HG02840 (cell line): ENCODE measurements around the gene PRLR.
"Not testable (repeated sequence)": the region's sequence is repeated elsewhere in the genome, so short reads cannot be mapped to it uniquely, and the experiment has no call there.

Experiments used
- ATAC-seq: cut with Tn5 transposase; IDR thresholded peaks from one replicate; pipeline ENCODE4 v1.9.1; 2021; ENCODE audit warnings: mild to moderate bottlenecking, moderate library complexity, moderate number of reproducible peaks; ENCODE audit not compliant: unreplicated experiment, low FRiP score

PRLR gene

DNA sequence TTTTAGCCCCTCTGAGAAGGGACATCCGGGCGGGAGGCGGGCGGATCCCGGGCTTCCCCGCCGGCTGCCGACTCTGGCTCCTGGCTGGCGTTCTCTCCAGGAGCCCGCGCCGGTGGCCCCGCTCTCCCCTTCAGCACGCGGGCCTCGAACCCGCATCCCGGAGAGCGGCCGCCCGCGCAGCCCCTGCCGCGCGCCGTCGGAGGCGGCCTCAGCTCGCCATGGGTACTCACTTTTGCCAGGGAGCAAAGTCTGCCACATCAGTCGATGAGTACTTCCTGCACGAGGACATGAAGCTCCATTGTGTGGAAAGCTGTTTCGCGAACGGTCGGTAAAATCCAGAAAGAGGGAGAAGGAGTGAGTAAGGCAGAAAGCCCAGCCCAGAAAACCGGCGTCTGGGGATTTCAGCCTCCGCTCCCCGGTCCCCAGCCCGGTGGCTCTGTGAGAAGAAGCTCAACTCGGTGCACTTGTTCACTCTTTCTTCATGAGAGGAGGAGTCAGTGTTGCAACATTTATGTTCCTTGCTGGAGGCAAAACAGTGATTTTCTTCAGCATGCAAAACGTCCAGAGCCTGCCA lies at the start of gene PRLR:
PRLR (minus strand) TSS at position 450 of the 574 bp plus-strand sequence. CDS start 140,867 bp downstream, outside the sequence.
- peak; percentile 23 for ATAC-seq

DNA sequence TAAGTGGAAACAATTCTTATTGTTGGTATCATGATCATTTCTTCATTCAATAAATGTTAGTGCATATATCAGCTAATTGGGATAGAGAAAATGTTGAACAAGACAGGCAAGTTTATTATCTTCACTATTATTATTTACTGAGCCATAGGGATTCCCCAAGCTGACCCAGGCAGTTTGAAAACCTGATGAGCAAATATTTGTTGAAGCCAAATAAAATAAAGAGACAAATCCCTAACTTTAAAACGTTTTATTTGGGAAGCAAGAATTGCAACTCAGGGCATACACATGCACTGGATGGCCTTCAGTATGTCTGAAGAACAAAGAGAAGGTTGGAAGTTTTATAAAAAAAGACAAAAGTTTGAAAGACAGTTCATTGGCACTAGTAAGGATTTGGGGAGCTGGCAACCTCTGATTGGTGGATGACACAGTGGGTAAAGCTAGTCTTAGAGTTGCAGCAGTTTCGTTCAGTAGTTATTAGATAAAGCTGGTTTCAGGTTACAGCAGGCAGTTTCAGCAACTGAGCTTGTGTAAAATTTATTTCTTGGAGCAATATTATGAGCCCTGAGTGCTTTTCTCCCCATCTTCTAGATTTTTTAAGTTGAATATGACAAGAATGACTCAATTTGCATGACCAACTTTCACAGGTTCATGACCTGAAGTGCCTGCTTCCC lies 44.7 kb upstream of the PRLR start:
- no peak for ATAC-seq

DNA sequence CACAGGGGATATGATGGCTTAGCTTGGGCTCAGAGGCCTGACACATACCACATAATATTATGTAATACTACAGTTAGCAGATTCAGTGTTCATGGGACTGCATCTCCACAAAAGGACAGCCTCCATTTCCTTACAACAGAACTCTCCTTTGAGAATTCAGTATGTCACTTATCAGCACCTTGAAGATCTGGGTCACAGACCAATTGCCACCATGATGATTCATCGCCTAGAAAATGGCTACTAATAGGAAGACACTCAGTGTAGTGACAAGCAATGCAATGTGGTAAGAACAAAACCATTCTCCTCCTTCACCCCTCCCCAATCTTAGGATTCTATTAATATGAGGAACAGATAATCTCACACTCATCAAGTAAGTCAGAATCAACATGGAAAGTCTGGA lies 38.7 kb upstream of the PRLR start:
- ATAC-seq = no peak

GRCh38 chr5:35266276-35266675 lies 36.0 kb upstream of the PRLR start:
- ATAC-seq = no peak

GRCh38 chr5:35264509-35264908 lies 34.2 kb upstream of the PRLR start:
- ATAC-seq = no peak

DNA sequence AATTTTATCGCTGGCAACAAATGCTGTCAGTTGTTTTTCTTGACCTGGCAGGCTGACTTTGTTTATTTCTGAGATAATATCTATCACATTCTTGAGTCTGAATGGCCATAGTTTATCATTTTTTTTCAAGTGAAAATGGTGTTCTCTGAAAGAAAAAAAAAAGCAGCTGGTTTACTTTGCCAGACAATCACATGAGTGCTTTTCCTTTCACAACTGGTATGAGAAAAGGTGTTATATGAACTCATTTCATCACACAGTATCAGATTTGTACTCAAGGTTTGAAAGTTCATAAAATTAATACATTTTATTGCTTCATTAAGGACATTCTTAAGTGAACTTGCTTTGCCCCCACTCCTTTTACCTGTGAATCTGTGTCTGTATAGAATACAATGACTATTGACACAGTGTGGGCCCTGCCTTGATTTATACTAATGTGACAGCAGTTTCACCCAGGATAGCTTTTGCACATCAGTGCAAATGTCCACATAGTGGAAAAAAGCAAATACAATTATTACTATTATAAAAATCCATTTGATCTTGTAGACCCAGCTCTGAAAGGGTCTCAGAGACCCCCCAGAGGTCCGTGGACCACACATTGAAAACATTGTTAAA lies 33.1 kb upstream of the PRLR start:
- ATAC-seq = no peak

DNA sequence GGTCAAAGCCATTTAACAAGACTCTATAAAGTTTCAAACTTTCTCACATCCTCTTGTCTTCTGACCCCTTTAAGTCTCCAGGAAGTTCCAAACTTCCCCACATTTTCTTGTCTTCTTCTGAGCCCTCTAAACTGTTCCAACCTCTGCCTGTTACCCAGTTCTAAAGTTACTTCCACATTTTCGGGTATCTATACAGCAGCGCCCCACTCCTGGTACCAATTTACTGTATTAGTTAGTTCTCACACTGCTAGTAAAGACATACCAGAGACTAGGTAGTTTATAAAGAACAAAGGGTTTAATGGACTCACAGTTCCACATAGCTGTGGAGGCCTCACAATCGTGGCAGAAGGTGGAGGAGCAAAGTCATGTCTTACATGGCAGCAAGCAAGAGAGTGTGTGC lies 23.3 kb upstream of the PRLR start:
- ATAC-seq = no peak

- ATAC-seq = no peak
Measured at GRCh38 chr5:35252963-35253362, 22.7 kb upstream of the PRLR start.

DNA sequence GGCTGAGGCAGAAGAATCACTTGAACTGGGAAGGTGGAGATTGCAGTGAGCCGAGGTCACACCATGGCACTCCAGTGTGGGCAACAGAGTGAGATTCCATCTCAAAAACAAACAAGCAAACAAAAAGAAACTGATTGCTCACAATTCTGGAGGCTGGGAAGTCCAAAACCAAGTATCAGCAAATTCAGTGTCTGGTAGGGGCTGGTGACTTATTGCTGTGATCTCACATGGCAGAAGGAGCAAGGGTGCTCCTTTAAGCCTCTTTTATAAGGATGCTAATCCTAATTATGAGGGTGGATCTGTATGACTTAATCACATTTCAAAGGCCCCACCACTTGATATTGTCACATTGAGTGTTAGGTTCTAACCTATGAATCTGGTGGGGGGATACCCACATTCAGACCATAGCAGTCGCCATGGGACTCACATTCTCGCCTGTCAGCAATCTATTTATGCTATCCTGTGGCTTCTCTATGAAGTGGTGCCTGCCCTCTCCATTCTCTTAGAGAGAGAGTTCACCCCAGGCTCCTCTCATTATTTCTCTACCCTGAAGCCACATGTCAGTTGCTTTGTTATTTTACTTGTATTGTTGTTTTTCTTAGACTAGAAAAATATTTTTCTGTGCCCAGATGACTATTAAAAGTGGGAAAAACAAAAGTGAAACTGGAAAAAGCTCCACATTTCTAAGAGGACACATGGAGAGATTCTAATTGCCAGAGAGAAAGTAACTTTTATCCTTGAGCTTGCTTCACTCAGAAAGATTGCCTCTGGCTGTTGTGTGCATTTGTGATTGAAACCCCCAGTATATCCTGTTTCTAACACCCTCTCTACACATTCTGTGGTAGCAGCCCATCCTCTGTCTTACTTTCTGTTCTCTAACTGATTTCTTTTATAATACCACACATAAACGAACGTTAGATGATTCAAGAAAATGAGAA lies 18.8 kb upstream of the PRLR start:
- ATAC-seq = no peak

DNA sequence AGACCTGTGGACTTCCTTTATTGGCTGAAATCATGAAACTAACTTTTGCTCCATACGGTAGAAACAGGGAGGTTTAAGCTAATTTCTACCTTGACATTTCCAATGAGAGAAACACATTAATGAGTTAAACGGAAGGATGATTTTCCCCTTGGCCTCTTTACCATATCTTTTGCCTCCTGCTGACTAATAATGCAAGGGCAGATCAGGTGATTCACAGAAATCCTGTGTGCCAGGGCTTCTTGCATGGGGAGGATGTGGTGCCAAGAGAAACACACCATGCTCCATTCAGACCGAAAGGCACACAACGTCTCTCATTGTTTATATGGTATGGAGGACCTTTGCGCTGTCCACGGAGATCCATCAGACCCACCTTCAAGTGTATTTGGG lies 17.4 kb upstream of the PRLR start:
- no peak for ATAC-seq

- ATAC-seq = no peak
Measured at GRCh38 chr5:35246900-35247647, 16.8 kb upstream of the PRLR start.

GRCh38 chr5:35246411-35246810 lies 16.1 kb upstream of the PRLR start:
- no peak for ATAC-seq

DNA sequence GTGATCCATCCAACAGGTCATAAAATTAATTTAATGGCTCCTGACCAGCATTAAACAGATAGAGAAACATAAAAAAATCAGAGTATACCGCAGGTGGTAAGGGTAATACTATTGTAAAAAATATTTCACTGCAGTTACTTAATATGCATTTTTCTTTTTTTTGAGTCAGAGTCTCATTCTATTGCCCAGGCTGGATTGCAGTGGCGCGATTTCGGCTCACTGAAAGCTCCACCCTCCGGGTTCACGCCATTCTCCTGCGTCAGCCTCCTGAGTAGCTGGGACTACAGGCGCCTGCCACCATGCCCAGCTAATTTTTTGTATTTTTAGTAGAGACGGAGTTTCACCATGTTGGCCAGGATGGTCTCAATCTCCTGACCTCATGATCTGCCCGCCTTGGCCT lies 15.1 kb upstream of the PRLR start:
- ATAC-seq = not testable (repeated sequence)

DNA sequence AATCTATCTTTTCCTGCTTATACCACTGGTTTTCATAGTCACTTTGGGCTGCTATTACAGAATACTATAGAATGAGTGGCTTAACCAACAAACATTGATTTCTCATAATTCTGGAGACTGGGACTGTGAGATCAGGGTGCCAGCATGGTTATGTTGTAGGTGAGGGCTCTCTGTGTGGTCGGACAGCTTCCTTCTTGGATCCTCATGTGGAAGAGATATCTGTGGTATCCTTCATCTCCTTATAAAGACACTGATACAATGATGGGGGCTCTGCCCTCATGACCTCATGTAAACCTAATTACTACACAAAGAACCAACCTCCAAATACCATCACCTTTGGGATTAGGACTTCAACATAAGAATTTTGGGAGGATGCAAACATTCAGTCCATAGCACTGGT lies 13.9 kb upstream of the PRLR start:
- no peak for ATAC-seq

GRCh38 chr5:35242702-35243258 lies 12.5 kb upstream of the PRLR start:
- no peak for ATAC-seq

DNA sequence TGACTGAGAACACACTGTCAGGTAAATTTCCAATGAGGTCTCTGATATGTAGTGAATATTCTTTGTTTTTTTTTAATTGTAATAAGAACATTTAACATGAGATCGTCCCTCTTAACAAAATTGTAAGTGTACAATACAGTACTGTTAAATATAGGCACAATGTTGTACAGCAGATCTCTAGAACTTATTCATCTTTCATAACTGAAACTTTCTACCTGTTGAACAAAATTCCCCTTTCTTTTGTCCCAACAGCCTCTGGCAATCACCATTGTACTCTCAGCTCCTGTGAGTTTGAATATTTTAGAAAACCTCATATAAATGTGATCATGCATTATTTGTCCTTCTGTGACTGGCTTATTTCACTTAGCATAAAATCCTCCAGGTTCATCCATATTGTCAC lies 10.6 kb upstream of the PRLR start:
- no peak for ATAC-seq

DNA sequence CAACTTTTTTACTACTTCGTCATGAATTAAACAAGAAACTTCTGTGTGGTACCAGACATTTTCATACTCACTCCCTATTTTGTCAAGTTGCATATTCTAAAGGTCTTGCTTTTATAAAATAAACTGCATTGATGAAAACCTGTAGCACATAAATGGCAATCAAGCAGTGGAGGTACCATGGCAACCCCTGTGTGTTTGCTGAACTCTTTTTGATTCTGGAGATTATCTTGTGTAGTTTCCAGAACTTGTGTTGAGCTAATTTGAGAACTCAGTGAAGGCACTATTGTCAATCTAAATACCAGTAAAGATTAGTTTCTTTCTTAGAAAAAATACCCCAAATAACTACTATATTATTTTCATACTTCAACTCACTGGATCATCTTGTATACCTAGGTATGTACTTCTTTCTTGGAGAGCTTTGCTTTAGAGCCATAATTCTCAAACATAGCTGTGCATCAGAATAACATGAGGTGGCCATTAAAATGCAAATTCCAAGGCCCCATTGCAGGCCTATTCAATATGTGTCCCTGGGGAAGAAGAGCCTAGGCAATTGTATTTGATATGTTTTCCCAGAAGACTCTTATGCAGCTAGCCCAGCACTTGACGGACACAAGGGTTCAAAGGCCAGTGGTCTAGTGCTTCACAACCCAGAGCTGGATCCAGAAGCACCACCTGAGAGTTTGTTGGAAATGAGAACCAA lies 9.8 kb upstream of the PRLR start:
- no peak for ATAC-seq

DNA sequence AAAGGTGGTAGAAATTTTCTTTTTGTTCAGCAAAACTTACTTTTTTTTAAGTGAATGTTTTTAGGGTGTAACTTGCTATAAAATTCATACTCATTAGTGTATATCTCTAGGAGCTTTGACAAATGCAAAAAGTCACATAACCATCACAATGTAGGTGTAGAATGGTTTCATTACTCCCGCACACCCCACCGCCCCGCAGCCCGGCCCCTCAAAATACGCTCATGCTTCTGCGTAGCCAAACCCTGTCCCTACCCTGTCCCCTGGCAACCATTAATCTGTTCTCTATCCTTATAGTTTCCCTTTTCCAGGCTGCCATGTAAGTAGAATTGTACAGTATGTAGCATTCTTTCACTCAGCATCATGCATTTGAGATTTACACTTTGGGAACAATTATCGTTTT lies 9.2 kb upstream of the PRLR start:
- no peak for ATAC-seq

DNA sequence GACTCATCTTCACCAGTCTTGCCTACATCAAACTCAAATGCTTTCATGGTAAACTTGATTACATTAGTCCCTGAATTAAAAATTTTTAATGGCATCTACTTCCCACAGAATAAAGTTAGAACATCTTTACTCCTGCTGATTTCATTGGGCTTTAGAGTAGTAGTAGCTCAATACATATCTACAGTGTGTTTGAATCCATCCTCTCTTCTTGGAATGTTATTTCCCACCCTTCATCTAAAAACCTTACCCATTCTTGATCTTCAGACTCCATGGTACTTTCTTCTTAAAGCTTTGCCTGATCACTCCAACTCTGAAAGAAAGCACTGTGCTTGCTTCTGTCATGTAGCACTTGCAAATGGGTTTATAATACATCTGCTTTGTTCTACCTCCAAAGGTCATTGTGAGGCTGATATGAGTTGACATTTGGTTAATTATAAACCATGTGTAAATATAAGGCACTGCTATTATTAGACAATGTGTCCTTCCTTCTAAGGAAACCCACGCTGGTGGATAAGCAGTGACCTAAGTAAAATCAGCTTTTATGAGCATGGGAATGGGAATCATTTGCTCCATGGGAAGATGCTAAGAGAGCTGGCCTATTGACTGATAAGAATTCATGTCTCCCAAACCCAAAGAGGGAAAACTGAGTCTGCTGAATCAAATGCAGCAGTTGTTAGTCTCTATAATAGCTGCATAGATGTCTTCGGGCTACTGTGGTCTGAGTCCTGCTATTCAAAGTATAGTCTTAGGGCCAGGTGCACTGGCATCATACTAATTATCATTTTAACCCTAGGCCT lies 7.5 kb upstream of the PRLR start:
- ATAC-seq = peak; percentile 87
